ENCODE measurements around the gene CYB5R4. TPM values are rescaled to one million over a fixed set of nuclear protein-coding genes. Genes with fewer than 3 reads are reported as not detected.

Gene CYB5R4
- total RNA-seq, 1 experiment from 2014 or later: 17.5 TPM

DNA sequence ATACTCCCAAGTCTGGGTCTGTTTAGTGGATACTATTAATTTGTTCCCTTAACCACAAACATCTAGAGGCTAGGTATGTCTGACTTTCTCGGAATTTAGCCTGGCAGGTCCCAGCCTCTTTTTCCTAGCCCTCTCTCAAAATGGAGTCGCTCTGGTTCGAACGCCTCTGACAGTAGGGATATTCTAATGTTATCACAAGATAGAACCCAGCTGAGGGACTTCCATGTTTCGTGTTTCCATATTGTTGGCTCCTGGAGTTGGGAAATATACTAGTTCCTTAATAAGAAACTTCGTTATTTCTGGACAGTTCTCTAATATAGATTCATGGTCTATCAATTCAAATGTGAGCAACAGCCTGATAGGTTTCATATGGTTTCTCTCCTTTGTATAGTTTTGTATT lies 16.4 kb downstream of the CYB5R4 start:
- H3K23ac ChIP-seq (ENCODE audit: insufficient read length, low read depth, low read length): no peak overlapping the region
- WGBS (ENCODE audit: extremely low coverage, insufficient read length, low lambda C conversion rate): no CpG with 5 or more reads among the region's 6 CpGs
- no peak for DNase-seq
- no peak overlapping the region for H2BK12ac ChIP-seq (ENCODE audit: insufficient read length, low read depth, low read length)
- no peak overlapping the region for H3K9ac ChIP-seq (ENCODE audit: extremely low read depth, insufficient read length, low read length)
- no peak overlapping the region for H2AFZ ChIP-seq (ENCODE audit: low read length)
- no peak overlapping the region for H2BK5ac ChIP-seq (ENCODE audit: insufficient read length, low read length)
- H3K27me3 Mint-ChIP-seq (ENCODE audit: low read depth): no peaks in the 10 kb centered on the region
- no peaks in the 10 kb centered on the region for H3K27me3 ChIP-seq (ENCODE audit: insufficient read depth, low read length)
- no peaks in the 10 kb centered on the region for H3K79me2 ChIP-seq (ENCODE audit: insufficient read depth, low read length)
- no peak overlapping the region for H3K4me2 ChIP-seq (ENCODE audit: insufficient read depth, insufficient read length, low read length)
- H3K9me3 ChIP-seq (ENCODE audit: control insufficient read depth, low read depth, low read length): no peaks in the 10 kb centered on the region
- peaks cover 0 to 4% (median 2%) of the 10 kb centered on the region in 3 experiments; a peak in 2 of 7 replicates for H3K36me3 Mint-ChIP-seq (ENCODE audit: insufficient read depth in 1 of 3, low read depth in 3 of 3)
- no peak overlapping the region for H4K91ac ChIP-seq (ENCODE audit: insufficient read length, low read depth, low read length)
- TF ChIP-seq CTCF (conservative IDR thresholded peaks at IDR 0.05): no peak
- no peak overlapping the region for H3K56ac ChIP-seq (ENCODE audit: insufficient read length, low read depth, low read length)
- no peak overlapping the region for H3K14ac ChIP-seq (ENCODE audit: insufficient read depth, low read length)
- no peak overlapping the region for H2BK20ac ChIP-seq (ENCODE audit: low read depth, low read length, poor library complexity, severe bottlenecking)
- H3T11ph ChIP-seq (ENCODE audit: low read length): no peak overlapping the region
- no peaks in the 10 kb centered on the region for H4K20me1 ChIP-seq (ENCODE audit: control insufficient read depth, insufficient read depth, insufficient read length)
- no peak overlapping the region for H3K18ac ChIP-seq (ENCODE audit: insufficient read length, low read depth, low read length)
- H3K4me1 ChIP-seq (ENCODE audit: insufficient read depth, low read length): no peaks in the 10 kb centered on the region
- no peaks in the 10 kb centered on the region for H3K23me2 ChIP-seq (ENCODE audit: insufficient read length, low read depth, low read length, poor library complexity, severe bottlenecking)
- no peak overlapping the region for H3K4me3 Mint-ChIP-seq
- no peaks in the 10 kb centered on the region for H3K79me1 ChIP-seq (ENCODE audit: insufficient read depth, low read depth, low read length, poor library complexity, severe bottlenecking)
- no peak overlapping the region for H3K27ac Mint-ChIP-seq
- no peak overlapping the region for H2BK15ac ChIP-seq (ENCODE audit: low read depth, low read length)
- H3K4ac ChIP-seq (ENCODE audit: low read depth, low read length): no peak overlapping the region
- no peak overlapping the region for H2BK120ac ChIP-seq (ENCODE audit: low read depth, low read length, poor library complexity, severe bottlenecking)
- H4K8ac ChIP-seq (replicated peaks; ENCODE audit: insufficient read length, low read depth, low read length): no peak overlapping the region
- no peak overlapping the region for H2AK5ac ChIP-seq (ENCODE audit: insufficient read length, low read length)
- peaks cover 19 to 25% of the 10 kb centered on the region in 2 experiments for H3K4me1 Mint-ChIP-seq
- H3K9me3 Mint-ChIP-seq: no peaks in the 10 kb centered on the region
- H3K27ac ChIP-seq (ENCODE audit: insufficient read length, low read depth, low read length): no peak overlapping the region
- H4K5ac ChIP-seq (ENCODE audit: insufficient read length, low read depth, low read length): no peak overlapping the region

Data from H9 (cell line).